Mesothelial cell of epicardium (in vitro differentiated cells): ENCODE measurements around the gene RNF38. TPM values are rescaled to one million over a fixed set of nuclear protein-coding genes. Genes with fewer than 3 reads are reported as not detected.
A peak's percentile ranks its signal among the peaks of the same experiment; 100 is the strongest.

Experiments
- DNase-seq, 2 experiments: peaks; one replicate each; pipeline ENCODE4 v3.0.0; 2021; ENCODE audit warnings: low spot score in 2 of 2; ENCODE audit not compliant: unreplicated experiment in 2 of 2
- H3K27ac Mint-ChIP-seq: 2 replicates; pipeline ENCODE4 v1.8.0; 2021; ENCODE audit warnings: mixed read lengths
- H3K27me3 Mint-ChIP-seq: 2 replicates; pipeline ENCODE4 v1.8.0; 2021; ENCODE audit warnings: low read depth, mixed read lengths
- H3K36me3 Mint-ChIP-seq: 2 replicates; pipeline ENCODE4 v1.8.0; 2021; ENCODE audit warnings: mixed read lengths
- H3K4me1 Mint-ChIP-seq: 2 replicates; pipeline ENCODE4 v1.8.0; 2021; ENCODE audit warnings: mixed read lengths
- H3K4me3 Mint-ChIP-seq: 2 replicates; pipeline ENCODE4 v1.8.0; 2021; ENCODE audit warnings: mild to moderate bottlenecking, moderate library complexity, mixed read lengths
- H3K9me3 Mint-ChIP-seq: 2 replicates; pipeline ENCODE4 v1.8.0; 2021; ENCODE audit warnings: mixed read lengths
- CTCF ChIP-seq: fragments of 200-600 bp; sonication (generic); IDR thresholded peaks from one replicate; pipeline ENCODE4 v1.5.0; 2021; ENCODE audit warnings: antibody characterized with exemption; ENCODE audit not compliant: unreplicated experiment
- total RNA-seq: library from RNA; stranded (reverse); gene quantifications from 3 replicates; pipeline ENCODE4 v1.2.1, GENCODE V29; 2021

The RNF38 gene
- total RNA-seq, 1 donor from 2014 or later = 42.3 TPM

GRCh38 chr9:36433386-36433785, 33.3 kb upstream of the RNF38 start:
- Mint-ChIP-seq H3K4me3 (no peak overlapping the region), H3K27ac (no peak overlapping the region), H3K9me3 (no peaks in the 10 kb centered on the region), H3K36me3 (peaks cover 5% of the 10 kb centered on the region), H3K4me1 (peaks cover 3% of the 10 kb centered on the region), H3K27me3 (no peaks in the 10 kb centered on the region)
- TF ChIP-seq CTCF = no peak
- no peak for DNase-seq

- Mint-ChIP-seq H3K27me3 (no peaks in the 10 kb centered on the region), H3K36me3 (peaks cover 14% of the 10 kb centered on the region), H3K9me3 (peaks cover 11% of the 10 kb centered on the region), H3K27ac (no peak overlapping the region), H3K4me3 (no peak overlapping the region), H3K4me1 (peaks cover 3% of the 10 kb centered on the region)
- DNase-seq = no peak
- no peak for TF ChIP-seq CTCF
These were observed 31.0 kb upstream of the RNF38 start for GRCh38 chr9:36431078-36431477.

GRCh38 chr9:36426945-36427344, 26.9 kb upstream of the RNF38 start:
- TF ChIP-seq CTCF = no peak
- H3K4me3 Mint-ChIP-seq = no peak overlapping the region
- H3K27me3 Mint-ChIP-seq = no peaks in the 10 kb centered on the region
- H3K27ac Mint-ChIP-seq = no peak overlapping the region
- peaks cover 21% of the 10 kb centered on the region for H3K4me1 Mint-ChIP-seq
- H3K9me3 Mint-ChIP-seq = peaks cover 11% of the 10 kb centered on the region
- no peak for DNase-seq
- H3K36me3 Mint-ChIP-seq = peaks cover 14% of the 10 kb centered on the region

GRCh38 chr9:36426348-36426747, 26.3 kb upstream of the RNF38 start:
- Mint-ChIP-seq H3K36me3 (peaks cover 14% of the 10 kb centered on the region), H3K9me3 (peaks cover 11% of the 10 kb centered on the region), H3K27me3 (no peaks in the 10 kb centered on the region), H3K4me1 (peaks cover 21% of the 10 kb centered on the region), H3K27ac (no peak overlapping the region), H3K4me3 (no peak overlapping the region)
- DNase-seq = no peak
- TF ChIP-seq CTCF = no peak

GRCh38 chr9:36424289-36425055, 24.4 kb upstream of the RNF38 start:
- H3K27me3 Mint-ChIP-seq = no peaks in the 10 kb centered on the region
- H3K9me3 Mint-ChIP-seq = peaks cover 11% of the 10 kb centered on the region
- DNase-seq = no peak
- H3K4me3 Mint-ChIP-seq = no peak overlapping the region
- peak overlapping the region; percentile 31 for H3K27ac Mint-ChIP-seq
- no peak for TF ChIP-seq CTCF
- H3K36me3 Mint-ChIP-seq = peaks cover 12% of the 10 kb centered on the region
- H3K4me1 Mint-ChIP-seq = peaks cover 32% of the 10 kb centered on the region
